ENCODE data around the gene IL11. TPM values are rescaled to one million over a fixed set of nuclear protein-coding genes. Genes with fewer than 3 reads are reported as not detected.
A peak's percentile ranks its signal among the peaks of the same experiment; 100 is the strongest.

The IL11 gene
- total RNA-seq, 1 experiment from 2014 or later = 3.9 TPM

- Mint-ChIP-seq H3K4me3 (peak overlapping the region; percentile 61 to 70; a peak in 4 of 5 replicates), H3K9me3 (peaks cover 0 to 2% of the 10 kb centered on the region in 2 experiments; a peak in 1 of 5 replicates), H3K27ac (no peak overlapping the region), H3K4me1 (peaks cover 33 to 47% of the 10 kb centered on the region in 2 experiments), H3K27me3 (ENCODE audit: low read depth) (peaks cover 69% of the 10 kb centered on the region), H3K36me3 (ENCODE audit: insufficient read depth in 1 of 3, low read depth in 3 of 3) (peaks cover 0 to 10% (median 2%) of the 10 kb centered on the region in 3 experiments; a peak in 4 of 7 replicates)
- H3K27ac ChIP-seq (ENCODE audit: insufficient read length, low read depth, low read length) = no peak overlapping the region
- H2BK12ac ChIP-seq (ENCODE audit: insufficient read length, low read depth, low read length) = no peak overlapping the region
- peak overlapping the region; percentile 50 for H3K4me2 ChIP-seq (ENCODE audit: insufficient read depth, insufficient read length, low read length)
- H4K5ac ChIP-seq (ENCODE audit: insufficient read length, low read depth, low read length) = no peak overlapping the region
- H3K4ac ChIP-seq (ENCODE audit: low read depth, low read length) = no peak overlapping the region
- H3T11ph ChIP-seq (ENCODE audit: low read length) = no peak overlapping the region
- no peak overlapping the region for H3K23ac ChIP-seq (ENCODE audit: insufficient read length, low read depth, low read length)
- peaks cover 2% of the 10 kb centered on the region; the same call in 1 of the 2 replicates for H3K27me3 ChIP-seq (ENCODE audit: insufficient read depth, low read length)
- H3K4me1 ChIP-seq (ENCODE audit: insufficient read depth, low read length) = no peaks in the 10 kb centered on the region; the same call in 1 of the 2 replicates
- peak overlapping the region; percentile 84 for H3K18ac ChIP-seq (ENCODE audit: insufficient read length, low read depth, low read length)
- H2AK5ac ChIP-seq (ENCODE audit: insufficient read length, low read length) = no peak overlapping the region
- no peak overlapping the region for H2BK5ac ChIP-seq (ENCODE audit: insufficient read length, low read length)
- no peak for TF ChIP-seq CTCF (conservative IDR thresholded peaks at IDR 0.05)
- H2BK120ac ChIP-seq (ENCODE audit: low read depth, low read length, poor library complexity, severe bottlenecking) = no peak overlapping the region
- DNase-seq = peak; percentile 68
- H3K79me1 ChIP-seq (ENCODE audit: insufficient read depth, low read depth, low read length, poor library complexity, severe bottlenecking) = no peaks in the 10 kb centered on the region
- H4K91ac ChIP-seq (ENCODE audit: insufficient read length, low read depth, low read length) = no peak overlapping the region
- no peaks in the 10 kb centered on the region for H3K79me2 ChIP-seq (ENCODE audit: insufficient read depth, low read length)
- H4K20me1 ChIP-seq (ENCODE audit: control insufficient read depth, insufficient read depth, insufficient read length) = no peaks in the 10 kb centered on the region
- no peak overlapping the region for H2BK15ac ChIP-seq (ENCODE audit: low read depth, low read length)
- no peaks in the 10 kb centered on the region for H3K9me3 ChIP-seq (ENCODE audit: control insufficient read depth, low read depth, low read length)
- H3K56ac ChIP-seq (ENCODE audit: insufficient read length, low read depth, low read length) = no peak overlapping the region
- H4K8ac ChIP-seq (replicated peaks; ENCODE audit: insufficient read length, low read depth, low read length) = no peak overlapping the region
- H2AFZ ChIP-seq (ENCODE audit: low read length) = no peak overlapping the region
- peak overlapping the region; percentile 58; the same call in 1 of the 2 replicates for H3K14ac ChIP-seq (ENCODE audit: insufficient read depth, low read length)
- H2BK20ac ChIP-seq (ENCODE audit: low read depth, low read length, poor library complexity, severe bottlenecking) = no peak overlapping the region
- no CpG with 5 or more reads among the region's 43 CpGs for WGBS (ENCODE audit: extremely low coverage, insufficient read length, low lambda C conversion rate)
- peaks cover 7% of the 10 kb centered on the region for H3K23me2 ChIP-seq (ENCODE audit: insufficient read length, low read depth, low read length, poor library complexity, severe bottlenecking)
- H3K9ac ChIP-seq (ENCODE audit: extremely low read depth, insufficient read length, low read length) = no peak overlapping the region
These were observed 7.3 kb upstream of the IL11 start for GRCh38 chr19:55377356-55378131.

Measured in H9 (cell line).